Mucosa of gallbladder (tissue), 1 donor: ENCODE data around the gene CD3G. TPM values are rescaled to one million over a fixed set of nuclear protein-coding genes. Genes with fewer than 3 reads are reported as not detected.
"Not testable (repeated sequence)": the region's sequence is repeated elsewhere in the genome, so short reads cannot be mapped to it uniquely, and the experiment has no call there.

Source experiments
- DNase-seq: peaks from one replicate; pipeline ENCODE4 v3.0.0-alpha.2; 2020; ENCODE audit warnings: low spot score
- total RNA-seq: library from RNA; stranded (reverse); gene quantifications from one replicate; pipeline ENCODE4 v1.2.1, GENCODE V29; 2021
- donor health status: DM: no; HTN: no; CAD: no.

The CD3G gene
- total RNA-seq: 3.0 TPM

DNA sequence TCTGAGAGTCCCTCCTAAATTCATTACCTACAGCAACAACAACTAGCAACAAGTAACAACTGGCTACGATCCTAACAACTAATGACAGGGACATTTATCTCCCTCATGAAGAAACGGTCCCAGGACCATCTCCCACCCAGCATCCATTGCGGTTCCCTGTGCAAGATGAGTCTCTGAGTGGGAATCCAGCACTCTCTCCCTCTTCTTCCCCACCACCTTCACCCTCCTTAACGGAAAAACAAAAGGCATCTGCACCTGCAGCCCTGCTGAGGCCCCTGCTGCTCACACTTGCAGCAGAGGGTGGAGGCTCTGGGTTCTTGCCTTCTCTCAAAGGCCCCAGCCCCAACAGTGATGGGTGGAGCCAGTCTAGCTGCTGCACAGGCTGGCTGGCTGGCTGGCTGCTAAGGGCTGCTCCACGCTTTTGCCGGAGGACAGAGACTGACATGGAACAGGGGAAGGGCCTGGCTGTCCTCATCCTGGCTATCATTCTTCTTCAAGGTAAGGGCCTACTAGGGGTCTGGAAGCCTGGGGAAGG lies at the start of gene CD3G:
Gene CD3G, plus strand, starts transcription at position 364 of the 535 bp plus-strand sequence. Its CDS starts 80 bp downstream, at position 444.
- DNase-seq: no peak

DNA sequence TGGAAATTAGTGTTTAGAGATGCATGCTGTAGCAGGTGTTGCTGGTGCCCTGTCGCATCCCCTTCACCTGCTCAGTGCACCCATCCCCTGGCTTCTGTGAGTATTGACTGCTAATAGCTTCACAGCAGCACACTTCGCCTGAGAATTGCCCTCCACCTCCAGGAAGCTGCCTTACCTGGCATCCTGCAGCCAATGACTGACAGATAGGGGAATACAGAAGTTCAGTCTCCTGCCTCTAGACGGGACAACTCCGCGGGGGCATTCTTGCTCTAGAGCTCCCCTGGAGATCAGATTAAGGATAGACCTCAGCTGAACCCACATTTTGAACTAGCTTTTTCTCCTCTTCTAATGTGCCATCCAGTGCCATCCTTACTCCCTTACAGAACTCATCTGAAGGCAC lies 48.9 kb upstream of the CD3G start:
- DNase-seq: no peak

DNA sequence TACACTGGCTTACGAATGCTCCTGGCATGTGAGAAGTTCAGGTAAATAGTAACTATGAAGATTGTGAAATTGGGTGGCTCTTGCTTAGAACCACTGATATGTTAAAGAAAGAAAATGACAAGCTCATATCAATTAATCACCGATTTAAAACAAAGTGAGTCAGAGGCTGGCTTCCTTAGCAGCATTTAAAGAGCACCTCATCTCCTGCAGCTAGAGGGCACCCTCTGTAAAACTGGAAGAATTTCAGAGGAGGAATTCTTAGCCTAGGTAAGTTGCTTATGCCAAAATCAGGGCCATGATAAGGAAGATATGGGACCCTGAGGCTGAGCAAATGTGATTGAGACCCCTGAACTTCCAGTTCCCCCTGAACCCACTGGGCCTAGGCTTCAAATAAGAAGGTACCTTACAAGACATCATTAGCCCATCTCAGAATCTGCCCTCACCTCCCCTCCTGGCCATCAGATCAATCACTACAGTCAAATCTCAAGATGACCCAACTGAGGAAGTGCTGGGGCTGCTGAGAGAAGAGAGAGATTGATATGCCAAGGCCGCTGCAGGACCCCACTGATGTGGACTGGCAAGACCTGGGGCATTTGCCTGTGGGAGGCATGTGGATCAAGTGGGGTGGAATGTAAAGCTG lies 48.2 kb upstream of the CD3G start:
- peak; percentile 50 for DNase-seq

DNA sequence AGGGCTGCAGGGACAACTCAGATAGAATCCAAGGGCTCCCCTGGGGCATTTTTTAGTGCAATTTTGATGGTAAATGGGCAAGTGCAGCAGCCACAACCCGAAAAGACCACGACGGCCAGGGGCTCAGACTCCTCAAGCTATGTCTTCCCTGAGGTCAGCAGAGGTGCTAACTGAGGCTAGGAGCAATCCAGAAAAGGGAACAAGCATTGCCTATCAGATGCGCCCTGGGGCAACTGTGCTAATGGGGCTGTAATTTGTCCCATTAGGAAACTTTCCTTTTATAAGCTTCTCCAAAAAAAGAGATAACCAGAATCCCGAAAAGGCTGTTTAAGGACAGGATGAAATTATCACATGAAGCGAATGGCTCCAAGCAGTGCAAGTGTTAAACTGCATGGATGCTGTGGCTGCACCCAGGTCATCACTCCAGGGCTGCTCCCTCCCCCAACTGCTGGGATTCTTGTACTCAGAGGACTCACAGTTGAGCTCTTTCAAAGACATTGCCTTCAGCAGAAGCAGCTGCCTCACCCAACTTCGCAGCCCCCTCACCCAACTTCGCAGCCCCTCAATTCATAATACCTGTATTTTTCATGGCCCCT lies 42.4 kb upstream of the CD3G start:
- no peak for DNase-seq

GRCh38 chr11:118304227-118304567 lies 39.9 kb upstream of the CD3G start:
- no peak for DNase-seq

DNA sequence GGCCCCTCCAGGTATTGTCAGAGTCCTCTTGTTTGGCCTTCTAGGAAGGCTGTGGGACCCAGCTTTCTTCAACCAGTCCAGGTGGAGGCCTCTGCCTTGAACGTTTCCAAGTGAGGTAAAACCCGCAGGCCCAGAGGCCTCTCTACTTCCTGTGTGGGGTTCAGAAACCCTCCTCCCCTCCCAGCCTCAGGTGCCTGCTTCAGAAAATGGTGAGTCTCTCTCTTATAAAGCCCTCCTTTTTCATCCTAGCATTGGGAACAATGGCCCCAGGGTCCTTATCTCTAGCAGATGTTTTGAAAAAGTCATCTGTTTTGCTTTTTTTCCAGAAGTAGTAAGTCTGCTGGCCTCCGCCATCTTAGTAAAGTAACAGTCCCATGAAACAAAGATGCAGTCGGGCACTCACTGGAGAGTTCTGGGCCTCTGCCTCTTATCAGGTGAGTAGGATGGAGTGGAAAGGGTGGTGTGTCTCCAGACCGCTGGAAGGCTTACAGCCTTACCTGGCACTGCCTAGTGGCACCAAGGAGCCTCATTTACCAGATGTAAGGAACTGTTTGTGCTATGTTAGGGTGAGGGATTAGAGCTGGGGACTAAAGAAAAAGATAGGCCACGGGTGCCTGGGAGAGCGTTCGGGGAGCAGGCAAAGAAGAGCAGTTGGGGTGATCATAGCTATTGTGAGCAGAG lies 39.4 kb upstream of the CD3G start, which contains the start of gene CD3E:
Gene CD3E, plus strand, starts transcription at position 163 of the 681 bp plus-strand sequence. Its CDS starts 223 bp downstream, at position 386.
- no peak for DNase-seq

DNA sequence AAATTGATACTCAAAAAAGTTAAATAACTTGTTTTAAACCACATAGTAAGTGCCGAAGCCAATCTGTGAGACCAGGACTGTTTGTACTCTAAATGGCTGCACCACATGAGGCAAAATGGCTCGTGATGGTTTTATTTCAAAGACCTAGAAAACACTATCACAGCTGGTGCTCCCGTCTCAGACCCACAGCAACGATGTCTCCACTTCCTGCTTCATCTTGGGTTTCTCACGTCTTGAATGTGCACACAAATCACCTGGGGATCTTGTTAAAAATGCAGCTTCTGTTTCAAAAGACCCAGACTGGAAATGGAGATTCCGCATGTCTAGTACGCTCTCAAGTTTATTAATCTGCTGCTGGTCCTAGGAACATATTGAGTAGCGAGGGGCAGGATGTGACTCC lies 38.4 kb upstream of the CD3G start:
- DNase-seq: no peak

DNA sequence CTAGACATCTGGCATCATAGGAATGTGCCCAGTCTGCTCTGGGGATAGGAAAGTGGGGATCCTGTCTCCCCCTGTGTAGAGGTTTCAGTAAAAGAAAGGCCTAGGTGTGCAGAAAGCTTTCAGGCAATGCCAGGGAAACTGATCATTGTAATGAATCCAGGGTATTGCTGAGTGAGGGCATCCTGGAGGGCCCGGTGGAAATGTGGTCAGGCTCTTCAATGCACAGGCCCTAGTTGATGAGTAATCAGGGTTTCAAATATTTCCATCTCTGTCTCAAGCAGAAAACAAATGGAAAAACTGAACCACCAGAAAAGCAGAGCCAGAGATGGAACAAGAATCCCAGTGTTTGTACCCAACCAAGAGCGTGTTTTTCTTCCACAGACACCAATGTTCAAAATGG lies 37.6 kb upstream of the CD3G start:
- DNase-seq: no peak

DNA sequence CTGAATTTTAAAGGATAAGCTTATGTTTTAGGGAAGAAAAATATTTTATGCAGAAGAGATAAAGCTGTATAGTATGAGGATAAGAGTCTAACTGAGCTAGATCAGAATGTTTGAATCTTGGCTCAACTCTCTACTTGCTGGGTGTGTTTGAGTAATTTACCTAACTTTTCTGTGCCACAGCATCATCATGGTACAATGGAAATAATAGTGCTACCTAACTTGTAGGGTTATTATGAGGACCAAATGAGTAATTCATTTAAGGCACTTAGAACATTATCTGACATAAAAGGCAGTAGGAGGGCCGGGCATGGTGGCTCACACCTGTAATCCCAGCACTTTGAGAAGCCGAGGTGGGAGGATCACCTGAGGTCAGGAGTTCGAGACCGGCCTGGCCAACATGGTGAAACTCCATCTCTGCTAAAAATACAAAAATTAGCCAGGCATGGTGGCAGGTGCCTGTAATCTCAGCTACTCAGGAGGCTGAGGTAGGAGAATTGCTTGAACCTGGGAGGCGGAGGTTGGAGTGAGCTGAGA lies 35.1 kb upstream of the CD3G start:
- DNase-seq: not testable (repeated sequence)

DNA sequence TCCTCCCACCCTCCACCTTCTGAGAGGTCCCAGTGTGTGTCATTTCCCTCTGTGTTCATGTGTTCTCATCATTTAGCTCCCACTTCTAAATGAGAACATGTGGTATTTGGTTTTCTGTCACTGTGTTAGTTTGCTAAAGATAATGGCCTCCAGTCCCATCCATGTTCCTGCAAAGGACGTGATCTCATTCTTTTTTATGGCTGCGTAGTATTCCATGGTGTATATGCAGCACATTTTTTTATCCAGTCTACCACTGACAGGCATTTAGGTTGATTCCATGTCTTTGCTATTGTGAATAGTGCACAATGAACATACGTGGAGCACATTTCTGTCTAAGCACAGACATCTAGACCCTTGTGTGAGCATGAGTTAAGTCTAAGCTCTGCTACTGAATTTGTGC lies 33.9 kb upstream of the CD3G start:
- no peak for DNase-seq

DNA sequence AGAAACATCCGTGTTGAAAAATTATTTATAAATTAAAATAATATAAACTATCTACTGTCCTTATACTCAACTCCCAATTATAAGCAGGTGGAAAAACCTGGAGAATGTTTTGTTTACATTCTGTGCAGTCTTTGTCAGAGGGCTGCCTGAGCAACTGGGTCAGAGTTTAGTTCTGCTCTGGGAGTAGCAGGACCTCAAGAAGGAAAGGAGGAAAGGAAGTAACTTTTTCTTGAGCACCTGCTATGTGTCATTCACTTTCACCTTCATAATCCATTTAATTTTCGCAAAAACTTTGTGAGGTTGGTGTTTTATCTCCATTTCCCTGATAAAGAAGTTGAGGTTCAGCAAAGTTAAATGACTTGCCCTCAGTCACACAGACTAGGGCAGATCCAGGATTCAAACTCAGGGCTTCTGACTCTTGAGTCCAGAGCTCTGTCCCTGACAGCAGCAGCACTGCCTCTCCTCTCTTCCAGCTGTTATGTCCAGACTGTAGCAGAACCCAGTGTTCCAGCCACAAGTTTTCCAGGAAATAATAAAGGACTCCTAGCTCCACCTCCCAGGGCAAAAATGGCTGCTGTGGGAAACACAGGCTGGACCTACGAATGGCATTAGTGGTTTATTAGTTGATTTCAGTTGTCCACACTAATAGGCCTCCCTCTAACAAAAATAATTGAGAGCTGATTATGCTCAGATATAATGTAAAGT lies 33.2 kb upstream of the CD3G start:
- no peak for DNase-seq

GRCh38 chr11:118311518-118311917 lies 32.6 kb upstream of the CD3G start:
- DNase-seq: no peak

GRCh38 chr11:118312328-118312727 lies 31.8 kb upstream of the CD3G start:
- DNase-seq: no peak

GRCh38 chr11:118313242-118313641 lies 30.9 kb upstream of the CD3G start:
- DNase-seq: no peak

DNA sequence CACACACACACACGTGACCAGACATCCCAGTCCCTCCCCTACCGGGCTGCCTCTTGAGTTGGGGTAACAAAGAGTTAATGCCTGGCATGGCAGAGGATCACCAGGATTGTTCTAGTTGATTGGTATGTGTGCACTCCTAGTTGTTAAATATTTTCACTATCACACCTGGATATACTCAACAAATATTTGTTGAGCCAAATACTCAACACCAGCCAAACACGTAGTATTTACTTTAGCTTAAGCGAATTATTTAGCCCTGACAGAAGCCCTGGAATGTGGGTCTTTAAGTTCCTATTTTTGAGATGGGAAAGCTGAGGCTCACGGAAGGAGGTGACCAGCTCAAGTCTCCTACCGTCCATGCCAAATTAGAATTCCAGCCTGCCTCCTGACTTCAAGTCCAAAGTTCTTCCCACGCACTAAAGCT lies 29.1 kb upstream of the CD3G start:
- DNase-seq: peak; percentile 14

DNA sequence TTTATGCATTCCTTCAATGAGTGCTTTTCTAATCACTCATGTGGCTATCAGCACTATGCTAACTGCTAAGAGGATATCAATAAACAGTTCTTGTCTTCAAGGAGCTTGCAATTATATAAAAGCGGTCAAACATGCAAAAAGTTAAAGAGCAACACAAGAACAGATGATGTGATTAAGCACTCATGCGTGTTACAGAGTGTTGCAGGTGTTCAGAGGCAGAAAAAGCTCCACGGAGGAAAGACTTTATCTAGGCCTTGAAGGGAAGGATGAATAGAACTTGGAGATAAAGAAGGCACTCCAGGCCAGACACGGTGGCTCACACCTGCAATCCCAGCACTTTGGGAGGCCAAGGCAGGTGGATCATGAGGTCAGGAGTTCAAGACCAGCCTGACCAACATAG lies 26.0 kb upstream of the CD3G start:
- no peak for DNase-seq

- no peak for DNase-seq
These were observed 25.4 kb upstream of the CD3G start for GRCh38 chr11:118318581-118319336.

GRCh38 chr11:118319337-118319707 lies 24.8 kb upstream of the CD3G start:
- DNase-seq: no peak

GRCh38 chr11:118320515-118320914 lies 23.6 kb upstream of the CD3G start:
- DNase-seq: no peak

- peak; percentile 36 for DNase-seq
These were observed 22.6 kb upstream of the CD3G start for GRCh38 chr11:118321386-118322082.

DNA sequence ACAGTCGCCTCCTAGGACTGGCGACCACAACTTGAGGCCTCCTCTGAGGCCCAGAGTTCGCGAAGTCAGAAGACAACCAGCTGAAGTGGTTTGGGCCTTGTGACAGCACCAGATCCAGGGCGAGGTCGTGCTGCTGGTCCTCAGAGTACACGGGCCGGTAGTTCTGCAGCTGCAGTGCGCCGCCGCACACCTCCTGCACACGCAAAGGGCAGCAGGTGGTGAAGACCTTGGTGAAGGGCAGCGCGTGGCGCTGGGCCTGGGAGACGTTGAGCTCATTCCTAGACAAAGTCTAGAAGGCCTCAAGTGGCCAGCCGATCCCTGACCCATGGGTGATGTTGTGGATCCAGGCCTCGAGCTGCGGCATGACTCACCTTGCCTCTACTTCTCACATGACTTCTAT lies 21.4 kb upstream of the CD3G start:
- DNase-seq: no peak
